ENCODE results near the gene INPP4B.
A peak's percentile ranks its signal among the peaks of the same experiment; 100 is the strongest.
"Not testable (repeated sequence)": the region's sequence is repeated elsewhere in the genome, so short reads cannot be mapped to it uniquely, and the experiment has no call there.

The INPP4B gene

GRCh38 chr4:142416711-142417275, 429.3 kb downstream of the INPP4B start:
- DNase-seq (ENCODE audit: low spot score) (no peak), FAIRE-seq (no peak)

GRCh38 chr4:142416121-142416520, 430.0 kb downstream of the INPP4B start:
- no peak for FAIRE-seq
- no peak for DNase-seq (ENCODE audit: low spot score)

GRCh38 chr4:142414366-142414990, 431.6 kb downstream of the INPP4B start:
- no peak for DNase-seq (ENCODE audit: low spot score)
- FAIRE-seq: no peak

- FAIRE-seq (no peak), DNase-seq (ENCODE audit: low spot score) (no peak)
Measured at GRCh38 chr4:142413485-142413884, 432.6 kb downstream of the INPP4B start.

- FAIRE-seq: no peak
- no peak for DNase-seq (ENCODE audit: low spot score)
Measured at GRCh38 chr4:142411993-142412392, 434.1 kb downstream of the INPP4B start.

GRCh38 chr4:142408003-142408441, 438.1 kb downstream of the INPP4B start:
- FAIRE-seq (no peak), DNase-seq (ENCODE audit: low spot score) (peak; percentile 13)

- DNase-seq (ENCODE audit: low spot score): no peak
- FAIRE-seq: no peak
Measured at GRCh38 chr4:142407596-142407995, 438.5 kb downstream of the INPP4B start.

- DNase-seq (ENCODE audit: low spot score) (no peak), FAIRE-seq (no peak)
Measured at GRCh38 chr4:142406917-142407501, 439.1 kb downstream of the INPP4B start.

GRCh38 chr4:142406499-142406835, 439.6 kb downstream of the INPP4B start:
- FAIRE-seq (no peak), DNase-seq (ENCODE audit: low spot score) (no peak)

- no peak for FAIRE-seq
- DNase-seq (ENCODE audit: low spot score): no peak
Measured at GRCh38 chr4:142405695-142406498, 440.2 kb downstream of the INPP4B start.

- no peak for FAIRE-seq
- DNase-seq (ENCODE audit: low spot score): no peak
Measured at GRCh38 chr4:142405021-142405694, 440.9 kb downstream of the INPP4B start.

GRCh38 chr4:142404191-142404611, 441.9 kb downstream of the INPP4B start:
- DNase-seq (ENCODE audit: low spot score) (no peak), FAIRE-seq (no peak)

GRCh38 chr4:142402900-142403299, 443.2 kb downstream of the INPP4B start:
- DNase-seq (ENCODE audit: low spot score) (no peak), FAIRE-seq (no peak)

- DNase-seq (ENCODE audit: low spot score): no peak
Measured at GRCh38 chr4:142402156-142402555, 443.9 kb downstream of the INPP4B start.

GRCh38 chr4:142397364-142397991, 448.6 kb downstream of the INPP4B start:
- DNase-seq (ENCODE audit: low spot score); FAIRE-seq: not testable (repeated sequence)

More at GRCh38 chr4:142402156-142402555, 443.9 kb downstream of the INPP4B start:
- FAIRE-seq: no peak

- DNase-seq (ENCODE audit: low spot score) (no peak), FAIRE-seq (no peak)
Measured at GRCh38 chr4:142396279-142396678, 449.8 kb downstream of the INPP4B start.

- no peak for FAIRE-seq
- DNase-seq (ENCODE audit: low spot score): no peak
Measured at GRCh38 chr4:142393127-142393526, 453.0 kb downstream of the INPP4B start.

GRCh38 chr4:142386856-142387255, 459.2 kb downstream of the INPP4B start:
- FAIRE-seq: no peak
- DNase-seq (ENCODE audit: low spot score): no peak

- DNase-seq (ENCODE audit: low spot score) (no peak), FAIRE-seq (no peak)
Measured at GRCh38 chr4:142386449-142386848, 459.7 kb downstream of the INPP4B start.

GRCh38 chr4:142383800-142384470, 462.2 kb downstream of the INPP4B start:
- DNase-seq (ENCODE audit: low spot score): no peak
- no peak for FAIRE-seq

- no peak for DNase-seq (ENCODE audit: low spot score)
- FAIRE-seq: no peak
Measured at GRCh38 chr4:142383354-142383753, 462.7 kb downstream of the INPP4B start.

All from RCC 7860 (cell line).